ENCODE results near the gene ARHGAP26. TPM values are rescaled to one million over a fixed set of nuclear protein-coding genes. Genes with fewer than 3 reads are reported as not detected.

ARHGAP26 gene
- total RNA-seq, 1 experiment from 2014 or later, result 54.3 TPM

GRCh38 chr5:142945321-142945720, 175.1 kb downstream of the ARHGAP26 start:
- no peak overlapping the region for H3K4me3 Mint-ChIP-seq (ENCODE audit: unreplicated experiment)

GRCh38 chr5:142945845-142946244, 175.7 kb downstream of the ARHGAP26 start:
- TF ChIP-seq CTCF (IDR thresholded peaks at IDR 0.05; ENCODE audit: unreplicated experiment), result no peak
- no peaks in the 10 kb centered on the region for H3K4me1 Mint-ChIP-seq (ENCODE audit: insufficient read depth, unreplicated experiment)
- ChIA-PET POLR2A (no interaction called here), CTCF (interaction anchor here (0.7 to 2.0 kb wide), 3 partner anchors 13 to 37 kb away, joined by 3 to 5 read pairs (median 4); no protein-coding TSS in a partner anchor)
- H3K27ac Mint-ChIP-seq (ENCODE audit: low read depth, unreplicated experiment), result no peak overlapping the region
- no peak overlapping the region for H3K4me3 Mint-ChIP-seq (ENCODE audit: unreplicated experiment)
- DNase-seq (ENCODE audit: unreplicated experiment), result no peak
- intact Hi-C loops (cut with micrococcal nuclease), result no loop called here
- H3K27me3 Mint-ChIP-seq (ENCODE audit: insufficient read depth, unreplicated experiment), result no peaks in the 10 kb centered on the region
- no peaks in the 10 kb centered on the region for H3K36me3 Mint-ChIP-seq (ENCODE audit: insufficient read depth, unreplicated experiment)
- no peaks in the 10 kb centered on the region for H3K9me3 Mint-ChIP-seq (ENCODE audit: unreplicated experiment)
- no TSS peak for BruUV-seq (replicated peaks)

More at GRCh38 chr5:142945321-142945720, 175.1 kb downstream of the ARHGAP26 start:
- no peaks in the 10 kb centered on the region for H3K4me1 Mint-ChIP-seq (ENCODE audit: insufficient read depth, unreplicated experiment)
- CTCF ChIA-PET, result interaction anchor here (0.6 to 2.0 kb wide), 3 partner anchors 14 to 58 kb away, joined by 3 to 5 read pairs (median 4); no protein-coding TSS in a partner anchor
- POLR2A ChIA-PET, result interaction anchor here (0.7 kb wide), 1 partner anchor 456 kb away, joined by 3 read pairs; no protein-coding TSS in a partner anchor
- no peaks in the 10 kb centered on the region for H3K9me3 Mint-ChIP-seq (ENCODE audit: unreplicated experiment)
- no TSS peak for BruUV-seq (replicated peaks)
- no peaks in the 10 kb centered on the region for H3K27me3 Mint-ChIP-seq (ENCODE audit: insufficient read depth, unreplicated experiment)
- no peaks in the 10 kb centered on the region for H3K36me3 Mint-ChIP-seq (ENCODE audit: insufficient read depth, unreplicated experiment)
- intact Hi-C loops (cut with micrococcal nuclease), result no loop called here
- no peak for DNase-seq (ENCODE audit: unreplicated experiment)
- no peak overlapping the region for H3K27ac Mint-ChIP-seq (ENCODE audit: low read depth, unreplicated experiment)
- no peak for TF ChIP-seq CTCF (IDR thresholded peaks at IDR 0.05; ENCODE audit: unreplicated experiment)

- POLR2A ChIA-PET, result interaction anchor here (0.6 kb wide), 1 partner anchor 21 kb away, joined by 3 read pairs; no protein-coding TSS in a partner anchor
- H3K9me3 Mint-ChIP-seq (ENCODE audit: unreplicated experiment), result no peaks in the 10 kb centered on the region
- H3K36me3 Mint-ChIP-seq (ENCODE audit: insufficient read depth, unreplicated experiment), result peaks cover under 1% of the 10 kb centered on the region
- no peaks in the 10 kb centered on the region for H3K4me1 Mint-ChIP-seq (ENCODE audit: insufficient read depth, unreplicated experiment)
- no peak for TF ChIP-seq CTCF (IDR thresholded peaks at IDR 0.05; ENCODE audit: unreplicated experiment)
- no peak overlapping the region for H3K4me3 Mint-ChIP-seq (ENCODE audit: unreplicated experiment)
- intact Hi-C loops (cut with micrococcal nuclease), result no loop called here
- no peaks in the 10 kb centered on the region for H3K27me3 Mint-ChIP-seq (ENCODE audit: insufficient read depth, unreplicated experiment)
- BruUV-seq (replicated peaks), result no TSS peak
- DNase-seq (ENCODE audit: unreplicated experiment), result no peak
- CTCF ChIA-PET, result interaction anchor here (0.7 to 2.0 kb wide), 4 partner anchors 12 to 21 kb away, joined by 3 to 5 read pairs (median 4); no protein-coding TSS in a partner anchor
- H3K27ac Mint-ChIP-seq (ENCODE audit: low read depth, unreplicated experiment), result no peak overlapping the region
Observed at GRCh38 chr5:142946547-142947426, 176.6 kb downstream of the ARHGAP26 start.

GRCh38 chr5:142947427-142947709, 177.2 kb downstream of the ARHGAP26 start:
- Mint-ChIP-seq H3K4me1 (ENCODE audit: insufficient read depth, unreplicated experiment) (no peaks in the 10 kb centered on the region), H3K36me3 (ENCODE audit: insufficient read depth, unreplicated experiment) (peaks cover 6% of the 10 kb centered on the region), H3K27me3 (ENCODE audit: insufficient read depth, unreplicated experiment) (no peaks in the 10 kb centered on the region), H3K9me3 (ENCODE audit: unreplicated experiment) (no peaks in the 10 kb centered on the region), H3K4me3 (ENCODE audit: unreplicated experiment) (no peak overlapping the region), H3K27ac (ENCODE audit: low read depth, unreplicated experiment) (no peak overlapping the region)
- ChIA-PET CTCF (interaction anchor here (0.7 to 1.0 kb wide), 2 partner anchors 13 to 1596 kb away, joined by 3 to 4 read pairs; no protein-coding TSS in a partner anchor), POLR2A (no interaction called here)
- DNase-seq (ENCODE audit: unreplicated experiment), result no peak
- no TSS peak for BruUV-seq (replicated peaks)
- intact Hi-C loops (cut with micrococcal nuclease), result no loop called here
- no peak for TF ChIP-seq CTCF (IDR thresholded peaks at IDR 0.05; ENCODE audit: unreplicated experiment)

Measured in MCF 10A (cell line).